Uterus (tissue), 2 donors: ENCODE results near the gene TMEM123.

Experiments used
- CTCF ChIP-seq, 4 experiments: fragments of 200-600 bp in 2 of 4; fragments of 450-650 bp in 2 of 4; sonication (generic) in 2 of 4; IDR thresholded peaks; one replicate each; pipeline ENCODE4 v1.5.1; 2016 to 2019; ENCODE audit warnings: antibody characterized with exemption in 4 of 4, mild to moderate bottlenecking in 2 of 4, moderate library complexity in 1 of 4
- POLR2A ChIP-seq, 2 donors: fragments of 450-650 bp; IDR thresholded peaks; one replicate each; pipeline ENCODE4 v1.6.1; 2016; ENCODE audit warnings: antibody characterized with exemption in 2 of 2, mild to moderate bottlenecking in 1 of 2, moderate library complexity in 1 of 2

DNA sequence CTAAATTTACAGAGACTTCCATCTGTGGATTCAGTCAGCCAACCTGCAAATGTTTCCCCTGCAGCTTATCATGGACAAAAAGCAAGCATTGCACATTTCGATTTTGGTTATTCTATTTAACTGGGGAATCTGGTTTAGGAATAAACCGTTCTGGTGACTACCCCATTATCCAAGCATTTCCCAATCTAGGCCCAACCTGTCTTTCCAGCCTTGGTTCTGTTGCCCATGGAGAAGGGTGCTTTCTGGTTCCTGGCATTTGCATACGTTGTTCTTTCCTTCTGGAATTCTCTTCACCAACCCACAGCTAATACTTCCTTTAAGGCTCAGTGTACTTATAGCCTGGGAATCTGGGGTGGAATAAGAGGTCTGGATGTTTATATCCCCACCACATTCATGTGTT is 1.4 kb upstream of the TMEM123 start:
- TF ChIP-seq CTCF (IDR thresholded peaks at IDR 0.05) (no peak), POLR2A (IDR thresholded peaks at IDR 0.05) (no peak)
